H7 (cell line): Measurements from ENCODE around the gene CNKSR3. TPM values are rescaled to one million over a fixed set of nuclear protein-coding genes. Genes with fewer than 3 reads are reported as not detected.

Experiments
- DNase-seq: peaks from one replicate; pipeline ENCODE4 v3.0.0; 2012
- H3K27me3 ChIP-seq: 2 replicates; pipeline ENCODE4 v1.6.0; 2011; ENCODE audit warnings: mild to moderate bottlenecking, low read length; ENCODE audit not compliant: control insufficient read depth, insufficient read depth
- H3K36me3 ChIP-seq: replicated peaks from 2 replicates; pipeline ENCODE4 v1.5.1; 2011; ENCODE audit warnings: low read length; ENCODE audit not compliant: control insufficient read depth, insufficient read depth
- H3K4me3 ChIP-seq: 2 replicates; pipeline ENCODE4 v1.5.1; 2011; ENCODE audit warnings: low read depth, mild to moderate bottlenecking, control low read depth, low read length, moderate library complexity; ENCODE audit not compliant: insufficient read depth
- total RNA-seq: library from RNA; depleted of rRNA; stranded (reverse); fragments of >200 nt; shearing (Covaris generic); gene quantifications from 2 replicates; pipeline ENCODE4 v1.2.3, GENCODE V29; 2014

CNKSR3 gene
- total RNA-seq, 1 experiment from 2014 or later = 8.8 TPM

DNA sequence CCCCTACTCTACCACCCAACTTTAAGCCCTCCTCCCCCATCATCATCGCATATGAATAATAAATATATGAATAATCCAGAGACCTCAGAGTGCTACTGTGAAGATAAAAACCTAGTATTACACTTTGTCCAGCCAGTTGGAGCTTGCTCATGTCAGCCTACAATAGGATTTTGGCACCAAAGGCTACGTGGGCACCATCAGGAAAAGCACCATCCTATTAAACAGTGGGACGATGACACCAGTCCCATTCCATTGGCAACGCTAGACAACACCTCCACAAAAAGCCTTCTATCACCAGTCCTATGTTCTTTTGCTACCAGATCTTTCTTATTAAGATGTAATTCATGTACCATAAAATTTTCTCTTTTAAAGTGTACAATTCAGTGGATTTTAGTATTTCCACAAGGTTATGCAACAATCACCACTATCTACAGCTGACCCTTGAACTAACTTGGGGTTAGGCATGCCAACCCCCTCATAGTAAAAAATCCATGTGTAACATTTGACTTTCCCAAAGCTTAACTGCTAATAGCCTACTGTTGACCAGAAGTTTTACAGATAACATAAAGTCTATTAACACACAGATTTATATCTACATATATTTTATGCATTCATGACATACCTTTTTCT, 41.1 kb downstream of the CNKSR3 start:
- H3K36me3 ChIP-seq = no peaks in the 10 kb centered on the region
- no peak for DNase-seq
- no peak overlapping the region for H3K4me3 ChIP-seq
- no peaks in the 10 kb centered on the region for H3K27me3 ChIP-seq

DNA sequence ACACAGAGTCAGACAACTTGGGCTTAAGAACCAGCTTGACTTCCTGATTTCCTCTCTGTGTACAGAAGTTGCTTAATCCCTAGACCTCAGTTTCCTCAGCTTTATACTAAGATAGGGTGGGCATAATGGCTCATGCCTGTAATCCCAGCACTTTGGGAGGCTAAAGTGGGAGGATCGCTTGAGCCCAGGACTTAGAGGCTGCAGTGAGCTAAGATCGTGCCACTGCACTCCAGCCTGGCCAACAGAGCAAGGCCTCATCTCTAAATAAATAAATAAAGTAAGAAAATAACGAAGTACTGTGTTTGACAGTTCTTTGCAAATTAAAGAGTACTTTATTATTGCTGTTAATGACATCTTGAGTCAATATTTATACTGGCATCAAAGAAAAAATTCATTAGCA, 41.7 kb downstream of the CNKSR3 start:
- Histone ChIP-seq H3K36me3 (no peaks in the 10 kb centered on the region), H3K27me3 (no peaks in the 10 kb centered on the region), H3K4me3 (no peak overlapping the region)
- no peak for DNase-seq

DNA sequence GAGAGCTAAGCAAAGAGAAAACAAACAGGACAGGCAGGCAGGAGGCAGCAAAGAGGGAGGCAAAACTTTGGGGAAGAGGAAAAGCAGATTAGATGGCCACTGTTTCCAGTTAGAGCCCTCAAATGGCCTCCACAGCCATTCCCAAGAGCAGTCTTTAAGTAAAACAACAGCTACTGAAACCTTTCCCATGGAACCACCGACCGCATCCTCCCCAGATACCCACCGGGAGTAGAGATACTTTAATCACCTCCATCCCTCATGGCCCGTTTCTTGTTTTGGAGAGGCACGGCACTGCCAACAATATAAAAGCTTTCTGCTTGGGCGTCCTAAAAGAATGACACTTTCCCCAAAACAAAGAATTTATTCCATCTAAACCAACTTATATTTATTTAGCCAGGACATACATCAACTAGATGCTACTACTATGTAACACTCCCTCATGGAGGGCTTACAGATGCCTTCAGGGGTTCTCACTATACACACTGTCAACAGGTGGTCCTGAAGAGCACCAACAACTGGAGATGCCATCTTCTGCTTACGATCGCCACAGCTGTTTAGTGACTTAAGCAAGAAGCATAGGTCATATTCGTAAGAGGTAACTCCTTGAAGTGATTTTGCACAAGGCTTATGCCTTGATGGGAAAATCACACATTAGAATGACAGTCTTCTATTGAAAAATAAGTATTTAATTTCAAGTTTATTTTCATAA, 43.4 kb downstream of the CNKSR3 start:
- Histone ChIP-seq H3K27me3 (no peaks in the 10 kb centered on the region), H3K4me3 (no peak overlapping the region), H3K36me3 (no peaks in the 10 kb centered on the region)
- no peak for DNase-seq

DNA sequence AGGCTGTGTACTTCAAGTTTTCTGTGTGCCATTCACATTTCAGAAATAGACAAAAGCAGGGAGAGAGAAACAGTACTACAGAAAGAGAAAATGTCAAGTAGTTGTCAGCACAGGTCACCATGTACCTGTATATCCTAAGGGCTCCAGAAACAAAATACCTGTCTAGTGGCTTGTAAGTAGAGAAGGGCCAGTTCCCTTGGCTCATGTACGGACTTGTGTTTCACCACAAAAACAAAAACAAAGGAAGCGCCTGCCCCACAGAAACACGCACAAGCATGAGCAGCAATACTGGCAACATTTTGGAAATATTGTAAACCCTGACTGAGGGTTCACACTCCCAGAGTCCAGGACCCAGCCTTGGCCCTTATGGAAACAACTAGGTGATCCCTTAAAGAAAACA, 44.3 kb downstream of the CNKSR3 start:
- H3K4me3 ChIP-seq = no peak overlapping the region
- H3K36me3 ChIP-seq = no peaks in the 10 kb centered on the region
- H3K27me3 ChIP-seq = no peaks in the 10 kb centered on the region
- no peak for DNase-seq

DNA sequence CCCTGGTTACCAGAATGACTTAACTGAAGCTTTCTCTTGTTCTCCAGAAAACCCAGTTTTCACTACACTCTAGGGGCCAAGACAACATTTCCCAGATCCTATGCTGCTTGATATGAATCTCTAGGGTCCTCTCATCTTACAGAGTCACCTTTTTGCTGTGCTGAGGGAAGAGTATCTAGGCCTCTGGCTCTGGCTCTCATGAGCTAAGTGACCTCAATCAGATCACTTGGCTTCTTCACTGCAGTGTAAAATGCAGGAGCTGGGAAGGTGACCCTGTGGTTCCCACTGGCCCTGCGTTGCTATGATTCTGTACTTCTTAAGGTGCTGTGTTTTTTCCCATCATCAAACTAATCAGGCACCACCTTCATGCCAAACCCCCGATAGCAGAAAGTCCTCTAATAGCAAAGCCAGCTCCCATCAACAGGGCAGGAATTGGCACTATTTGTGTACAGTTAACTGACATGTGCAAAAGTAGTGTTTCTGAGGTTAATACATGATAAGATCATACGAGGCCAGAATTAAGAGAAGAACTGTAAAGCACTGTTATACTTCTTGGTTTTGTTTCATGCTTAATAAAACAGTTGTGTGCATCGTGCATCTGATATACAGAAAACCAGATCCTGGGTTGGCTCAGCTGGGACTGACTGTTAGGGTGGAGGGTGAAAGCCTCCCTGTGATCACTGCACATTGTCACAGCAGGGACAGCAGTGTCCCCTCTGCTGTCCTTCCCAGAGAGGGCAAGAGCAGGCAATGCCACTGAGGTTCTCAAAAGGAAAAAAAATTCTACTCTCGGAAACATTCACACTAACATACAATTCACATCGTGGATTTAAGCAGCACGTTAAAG, 46.7 kb downstream of the CNKSR3 start:
- Histone ChIP-seq H3K27me3 (no peaks in the 10 kb centered on the region), H3K4me3 (no peak overlapping the region), H3K36me3 (no peaks in the 10 kb centered on the region)
- no peak for DNase-seq

DNA sequence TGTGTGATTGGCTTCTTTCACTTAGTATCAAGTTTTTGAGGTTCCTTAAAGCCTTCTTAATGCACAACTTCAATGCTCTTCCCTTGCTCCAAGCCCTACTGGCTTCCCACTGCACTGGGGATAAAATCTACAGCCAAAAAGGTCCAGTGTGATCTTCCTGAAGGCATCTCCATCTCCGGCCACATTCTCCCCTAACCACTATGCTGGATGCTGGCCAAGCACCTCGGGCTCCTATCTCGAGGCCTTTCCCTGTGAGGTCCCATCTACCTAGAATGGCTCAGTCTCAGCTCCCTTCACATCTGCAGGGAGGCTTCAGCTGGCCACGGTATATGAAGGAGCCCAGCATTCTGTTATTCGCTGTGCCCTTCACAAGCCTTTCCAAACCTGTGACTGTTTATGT, 48.1 kb downstream of the CNKSR3 start:
- no peak for DNase-seq
- no peaks in the 10 kb centered on the region for H3K36me3 ChIP-seq
- H3K4me3 ChIP-seq = no peak overlapping the region
- no peaks in the 10 kb centered on the region for H3K27me3 ChIP-seq

DNA sequence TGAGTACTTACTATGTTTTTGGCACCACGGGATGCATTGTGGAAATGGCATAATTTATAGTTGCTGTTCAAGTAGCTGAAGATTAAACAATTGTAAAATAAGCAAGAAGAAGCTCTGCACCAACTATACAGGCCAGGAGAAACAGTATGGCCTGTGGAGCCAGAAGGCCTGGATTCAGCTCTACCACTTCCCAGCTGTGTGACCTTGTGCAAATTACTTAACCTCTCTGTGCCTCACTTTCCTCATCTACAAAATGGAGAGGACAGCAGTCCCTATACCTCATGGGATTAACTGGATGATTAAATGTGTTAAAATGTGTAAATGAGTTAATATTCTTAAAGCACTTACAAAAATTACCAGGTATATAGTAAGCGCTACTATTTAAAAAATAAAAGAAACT, 49.1 kb downstream of the CNKSR3 start:
- no peaks in the 10 kb centered on the region for H3K27me3 ChIP-seq
- H3K4me3 ChIP-seq = no peak overlapping the region
- no peaks in the 10 kb centered on the region for H3K36me3 ChIP-seq
- no peak for DNase-seq

DNA sequence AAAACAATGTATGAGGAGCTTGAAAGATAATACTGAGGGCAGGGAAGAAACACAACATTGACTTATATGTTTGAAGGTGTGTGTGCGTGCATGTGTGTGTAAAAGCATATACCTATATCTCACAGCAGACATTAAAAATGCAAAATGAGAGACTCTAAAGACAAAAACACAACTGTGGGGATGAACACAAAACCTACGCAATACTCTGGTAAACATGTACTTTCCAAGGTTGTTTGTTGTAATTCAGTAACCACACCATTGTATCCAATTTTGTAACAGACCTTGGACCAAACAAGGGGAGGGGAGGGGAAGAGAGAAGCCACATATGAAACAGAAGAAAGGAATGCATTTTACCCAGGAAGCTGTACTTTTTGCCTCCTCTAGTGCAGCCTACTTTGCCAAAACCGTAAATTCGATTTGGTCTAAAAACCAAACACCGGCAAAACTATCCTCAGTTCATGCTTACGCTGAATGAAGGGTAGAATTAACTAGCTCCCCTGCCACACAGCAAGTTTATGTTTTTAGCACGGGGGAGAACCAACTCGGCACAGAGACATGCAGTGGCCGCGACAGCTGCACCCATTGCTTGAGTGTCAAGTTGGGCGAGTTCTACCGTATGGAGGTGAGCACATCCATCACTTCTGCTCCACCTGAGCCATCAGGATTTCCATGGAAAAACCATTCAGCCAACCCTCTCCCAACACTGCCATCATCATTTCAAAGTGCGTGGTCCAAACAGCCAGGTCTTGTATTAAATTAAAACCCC, 50.0 kb downstream of the CNKSR3 start:
- no peak for DNase-seq
- Histone ChIP-seq H3K4me3 (no peak overlapping the region), H3K27me3 (no peaks in the 10 kb centered on the region), H3K36me3 (no peaks in the 10 kb centered on the region)

DNA sequence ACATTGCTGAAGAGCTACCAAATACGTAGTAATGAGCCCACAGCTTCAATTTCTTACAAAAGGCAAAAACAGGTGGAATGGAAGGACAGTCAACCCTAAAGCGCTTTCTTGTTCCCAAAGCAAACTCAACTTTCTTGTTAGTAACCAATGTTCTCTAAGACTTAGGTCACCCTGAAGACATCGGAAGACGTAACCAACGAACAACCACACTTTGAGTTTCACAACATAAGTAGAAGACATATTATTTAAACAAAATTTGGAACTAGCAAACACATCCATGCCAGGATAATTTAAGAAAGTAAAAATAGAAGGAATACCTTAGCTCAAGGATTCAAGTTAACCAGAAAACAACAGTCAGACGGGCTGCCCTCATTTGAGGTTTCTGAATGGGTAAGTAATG, 51.0 kb downstream of the CNKSR3 start:
- DNase-seq = no peak
- no peak overlapping the region for H3K4me3 ChIP-seq
- H3K27me3 ChIP-seq = no peaks in the 10 kb centered on the region
- no peaks in the 10 kb centered on the region for H3K36me3 ChIP-seq

DNA sequence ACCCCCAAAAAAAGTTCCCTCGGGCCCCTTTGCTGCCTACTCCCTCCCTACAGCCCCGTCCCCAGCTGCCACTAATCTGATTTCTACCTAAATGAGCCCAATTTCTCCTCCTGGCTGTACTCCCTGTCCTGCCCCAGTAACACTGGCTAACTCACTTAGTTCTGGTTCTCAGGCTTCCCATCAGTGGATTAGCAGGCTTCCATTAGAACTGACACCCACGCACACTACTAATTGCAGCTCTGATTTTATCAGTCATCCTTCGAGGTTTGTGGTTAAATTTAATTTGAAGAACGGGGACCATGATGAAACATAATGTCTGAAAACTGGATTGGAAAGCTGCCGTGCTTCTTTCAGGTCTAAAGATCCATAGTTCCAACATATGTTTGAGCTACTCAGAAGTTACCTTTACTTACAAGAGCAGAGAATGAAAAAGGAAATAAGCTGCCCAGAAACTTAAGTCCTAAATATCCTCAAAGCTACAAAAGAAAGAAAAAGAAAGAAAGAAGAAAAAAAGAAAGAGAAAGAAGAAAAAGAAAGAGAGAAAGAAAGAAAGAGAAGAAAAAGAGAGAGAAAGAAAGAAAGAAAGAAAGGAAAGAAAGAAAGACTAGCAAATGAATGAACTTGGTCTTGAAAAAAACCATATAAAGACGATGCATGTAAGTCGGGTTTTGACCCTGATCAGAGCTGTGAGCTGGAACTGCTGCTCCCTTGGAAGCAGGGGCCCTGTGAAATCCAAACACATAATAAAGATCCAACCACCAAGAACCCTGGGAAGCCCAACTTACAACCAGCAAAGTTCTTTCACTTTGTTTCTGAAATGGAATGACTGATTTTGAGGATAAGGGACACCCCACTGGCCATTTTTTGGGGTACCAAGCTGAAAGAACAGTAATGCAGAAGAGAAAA, 51.7 kb downstream of the CNKSR3 start:
- no peak overlapping the region for H3K4me3 ChIP-seq
- H3K36me3 ChIP-seq = no peaks in the 10 kb centered on the region
- DNase-seq = no peak
- H3K27me3 ChIP-seq = no peaks in the 10 kb centered on the region

DNA sequence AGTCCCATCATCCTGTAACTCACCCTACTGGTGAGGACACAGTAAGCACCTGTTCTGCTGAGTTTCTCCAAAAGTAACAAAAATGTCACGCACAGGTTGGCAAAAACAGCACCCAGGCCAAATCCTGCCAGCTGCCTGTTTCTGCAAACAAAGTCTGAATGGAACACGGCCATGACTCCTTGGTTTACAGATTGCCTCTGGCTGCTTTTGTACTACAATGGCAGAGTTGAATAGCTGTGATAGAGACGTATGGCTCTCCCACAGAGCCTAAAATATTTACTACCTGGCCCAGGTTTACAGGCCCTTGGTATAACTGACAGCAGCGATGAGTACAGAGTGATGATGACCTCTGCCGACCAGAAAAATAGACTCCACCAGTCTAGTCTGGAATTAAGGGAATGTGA, 52.6 kb downstream of the CNKSR3 start:
- no peaks in the 10 kb centered on the region for H3K36me3 ChIP-seq
- no peak for DNase-seq
- H3K27me3 ChIP-seq = no peaks in the 10 kb centered on the region
- no peak overlapping the region for H3K4me3 ChIP-seq

DNA sequence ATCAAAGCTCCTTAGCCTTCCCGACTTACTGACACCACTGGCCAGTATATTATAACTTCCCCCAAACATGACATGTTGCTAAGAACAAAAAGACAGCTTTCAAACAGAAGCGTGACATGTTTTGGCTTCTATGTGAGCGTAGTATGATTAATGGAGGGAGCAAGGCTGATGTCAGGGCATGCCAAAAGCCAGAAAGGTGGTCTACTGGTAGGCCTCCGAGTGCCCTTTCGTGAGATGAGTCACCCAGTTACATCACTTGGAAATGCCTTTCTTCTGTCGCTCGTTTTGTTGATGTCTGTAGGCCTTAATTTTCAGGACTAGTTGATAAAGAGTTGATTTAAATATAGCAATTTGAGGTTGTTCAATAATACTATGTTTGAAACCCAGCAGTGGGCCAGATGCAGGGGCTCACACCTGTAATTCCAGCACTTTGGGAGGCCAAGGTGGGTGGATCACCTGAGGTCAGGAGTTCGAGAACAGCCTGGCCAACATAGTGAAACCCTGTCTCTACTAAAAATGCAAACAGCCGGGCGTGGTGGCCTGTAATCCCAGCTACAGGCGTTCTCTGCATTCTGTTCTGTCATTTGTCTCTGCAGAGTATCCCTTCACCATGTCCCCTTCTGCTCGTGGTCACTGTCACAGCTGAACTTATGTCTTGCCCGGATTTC, 53.3 kb downstream of the CNKSR3 start:
- no peaks in the 10 kb centered on the region for H3K27me3 ChIP-seq
- H3K4me3 ChIP-seq = no peak overlapping the region
- H3K36me3 ChIP-seq = no peaks in the 10 kb centered on the region
- DNase-seq = no peak

DNA sequence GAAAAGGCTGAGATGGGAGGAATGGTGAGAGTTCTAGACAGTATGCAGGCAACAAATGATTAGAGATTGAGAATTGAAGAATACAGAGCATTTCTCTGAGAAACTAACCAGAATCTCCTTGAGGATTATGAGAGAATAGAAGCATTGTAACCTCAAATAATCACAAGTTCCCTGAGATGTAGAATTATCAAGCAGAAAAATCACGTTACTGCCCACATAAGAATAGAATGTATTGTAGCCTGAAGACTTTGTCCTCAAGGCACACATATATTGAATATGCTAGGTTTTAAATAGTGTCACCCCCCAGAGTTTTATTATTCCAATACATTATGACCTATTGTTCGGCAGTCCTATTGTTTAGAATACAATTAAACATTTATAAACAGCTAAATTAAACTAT, 57.2 kb downstream of the CNKSR3 start:
- Histone ChIP-seq H3K4me3 (no peak overlapping the region), H3K36me3 (no peaks in the 10 kb centered on the region), H3K27me3 (no peaks in the 10 kb centered on the region)
- DNase-seq = no peak
